BLaER1 treated with 17β-estradiol and CSF1 and Interleukin-3, amounts not matched to agents 10 nM and 100 nM (cell line): ENCODE results near the gene SLC30A1.

Experiments used
- H3K27ac ChIP-seq, 11 experiments: shearing (Covaris generic); formaldehyde crosslinking; 2 replicates each; pipeline ENCODE4 v1.8.1; 2022
- H3K27me3 ChIP-seq, 11 experiments: shearing (Covaris generic); formaldehyde crosslinking; 2 replicates each; pipeline ENCODE4 v1.8.1; 2022
- H3K36me3 ChIP-seq, 11 experiments: shearing (Covaris generic); formaldehyde crosslinking; 2 replicates each; pipeline ENCODE4 v1.8.1; 2022
- H3K4me1 ChIP-seq, 10 experiments: shearing (Covaris generic); formaldehyde crosslinking; 2 replicates each; pipeline ENCODE4 v1.8.1; 2022
- H3K4me2 ChIP-seq, 11 experiments: shearing (Covaris generic); formaldehyde crosslinking; 2 replicates each; pipeline ENCODE4 v1.8.1; 2022
- H3K4me3 ChIP-seq, 10 experiments: shearing (Covaris generic); formaldehyde crosslinking; 2 replicates each; pipeline ENCODE4 v1.8.1; 2022
- H3K9ac ChIP-seq, 11 experiments: shearing (Covaris generic); formaldehyde crosslinking; 2 replicates each; pipeline ENCODE4 v1.8.1; 2022
- H3K9me3 ChIP-seq, 11 experiments: shearing (Covaris generic); formaldehyde crosslinking; replicated peaks in 1 of 11; 2 replicates each; pipeline ENCODE4 v1.8.1; 2022
- H4K20me1 ChIP-seq, 11 experiments: shearing (Covaris generic); formaldehyde crosslinking; 2 replicates each; pipeline ENCODE4 v1.8.1; 2022
- Cebpa-rat ChIP-seq, 11 experiments: shearing (Covaris generic); IDR thresholded peaks; 2 replicates each; pipeline ENCODE4 v1.8.1; 2022

Gene SLC30A1

GRCh38 chr1:211599250-211599649 lies 20.3 kb upstream of the SLC30A1 start:
- Histone ChIP-seq H3K9me3 (no peaks in the 10 kb centered on the region), H3K4me1 (peaks cover 0 to 98% (median 54%) of the 10 kb centered on the region in 10 experiments; a peak in 18 of 20 replicates), H3K4me3 (no peak overlapping the region), H3K36me3 (0 out of 22 replicates have a peak, but pooled peaks cover 0 to 6% (median 0%) of the 10 kb centered on the region in 11 experiments), H3K4me2 (peak overlapping the region in 5 of 11 experiments; percentile 41 to 88 (median 83); a peak in 9 of 22 replicates), H3K9ac (no peak overlapping the region), H3K27ac (peak overlapping the region in 3 of 11 experiments; percentile 1 to 44 (median 27); a peak in 3 of 22 replicates), H4K20me1 (no peaks in the 10 kb centered on the region), H3K27me3 (no peaks in the 10 kb centered on the region)
- no peak for TF ChIP-seq Cebpa-rat (IDR thresholded peaks at IDR 0.05)

- H3K4me3 ChIP-seq, result no peak overlapping the region
- H3K27me3 ChIP-seq, result no peaks in the 10 kb centered on the region
- H3K27ac ChIP-seq, result peak overlapping the region in 4 of 11 experiments; percentile 63 to 82 (median 74); a peak in 4 of 22 replicates
- H3K4me1 ChIP-seq, result peaks cover 0 to 98% (median 58%) of the 10 kb centered on the region in 10 experiments; a peak in 18 of 20 replicates
- H3K9ac ChIP-seq, result no peak overlapping the region
- no peaks in the 10 kb centered on the region for H4K20me1 ChIP-seq
- H3K36me3 ChIP-seq, result 0 out of 22 replicates have a peak, but pooled peaks cover 0 to 6% (median 0%) of the 10 kb centered on the region in 11 experiments
- TF ChIP-seq Cebpa-rat (IDR thresholded peaks at IDR 0.05), result no peak
- no peaks in the 10 kb centered on the region for H3K9me3 ChIP-seq
- H3K4me2 ChIP-seq, result peak overlapping the region in 5 of 11 experiments; percentile 77 to 88 (median 83); a peak in 10 of 22 replicates
Measured at GRCh38 chr1:211598514-211598913, 19.6 kb upstream of the SLC30A1 start.

GRCh38 chr1:211596418-211597181 lies 17.6 kb upstream of the SLC30A1 start:
- H3K4me3 ChIP-seq, result no peak overlapping the region

GRCh38 chr1:211595419-211595818 lies 16.5 kb upstream of the SLC30A1 start:
- H3K27me3 ChIP-seq, result no peaks in the 10 kb centered on the region
- H4K20me1 ChIP-seq, result no peaks in the 10 kb centered on the region
- H3K4me2 ChIP-seq, result peak overlapping the region in 5 of 11 experiments; percentile 77 to 88 (median 83); a peak in 10 of 22 replicates
- peak overlapping the region in 5 of 11 experiments; percentile 36 to 82 (median 73); a peak in 8 of 22 replicates for H3K27ac ChIP-seq
- no peaks in the 10 kb centered on the region for H3K9me3 ChIP-seq
- H3K9ac ChIP-seq, result 0 out of 22 replicates have a peak overlapping the region, but pooled peaks of 1 of the 11 experiments have one; percentile 6
- no peak for TF ChIP-seq Cebpa-rat (IDR thresholded peaks at IDR 0.05)
- no peaks in the 10 kb centered on the region for H3K36me3 ChIP-seq
- H3K4me3 ChIP-seq, result no peak overlapping the region
- peaks cover 8 to 98% (median 69%) of the 10 kb centered on the region in 10 experiments for H3K4me1 ChIP-seq

More at GRCh38 chr1:211596418-211597181, 17.6 kb upstream of the SLC30A1 start:
- H3K27me3 ChIP-seq, result no peaks in the 10 kb centered on the region
- no peak for TF ChIP-seq Cebpa-rat (IDR thresholded peaks at IDR 0.05)
- peak overlapping the region in 7 of 11 experiments; percentile 13 to 82 (median 70); a peak in 12 of 22 replicates for H3K27ac ChIP-seq
- H4K20me1 ChIP-seq, result no peaks in the 10 kb centered on the region
- H3K9me3 ChIP-seq, result no peaks in the 10 kb centered on the region
- H3K9ac ChIP-seq, result peak overlapping the region in 4 of 11 experiments; percentile 47 to 58 (median 54); a peak in 5 of 22 replicates
- 0 out of 22 replicates have a peak, but pooled peaks cover 0 to 6% (median 0%) of the 10 kb centered on the region in 11 experiments for H3K36me3 ChIP-seq
- peak overlapping the region in 8 of 11 experiments; percentile 45 to 88 (median 80); a peak in 15 of 22 replicates for H3K4me2 ChIP-seq
- H3K4me1 ChIP-seq, result peaks cover 0 to 98% (median 57%) of the 10 kb centered on the region in 10 experiments; a peak in 18 of 20 replicates

- Histone ChIP-seq H3K4me3 (0 out of 20 replicates have a peak overlapping the region, but pooled peaks of 1 of the 10 experiments have one; percentile 0), H3K9ac (peak overlapping the region in 5 of 11 experiments; percentile 15 to 54 (median 25); a peak in 5 of 22 replicates), H3K4me1 (peaks cover 20 to 98% (median 82%) of the 10 kb centered on the region in 10 experiments), H3K9me3 (no peaks in the 10 kb centered on the region), H3K27ac (peak overlapping the region in 9 of 11 experiments; percentile 87 to 99 (median 94); a peak in 19 of 22 replicates), H3K27me3 (no peaks in the 10 kb centered on the region), H3K36me3 (no peaks in the 10 kb centered on the region), H4K20me1 (no peaks in the 10 kb centered on the region), H3K4me2 (peak overlapping the region in 10 of 11 experiments; percentile 20 to 85 (median 82); a peak in 19 of 22 replicates)
- no peak for TF ChIP-seq Cebpa-rat (IDR thresholded peaks at IDR 0.05)
Measured at GRCh38 chr1:211591980-211592493, 13.1 kb upstream of the SLC30A1 start.

GRCh38 chr1:211589782-211590721 lies 11.1 kb upstream of the SLC30A1 start:
- Histone ChIP-seq H3K27me3 (no peaks in the 10 kb centered on the region), H4K20me1 (no peaks in the 10 kb centered on the region), H3K4me1 (peaks cover 20 to 96% (median 78%) of the 10 kb centered on the region in 10 experiments), H3K27ac (peak overlapping the region; percentile 77 to 99 (median 94)), H3K36me3 (no peaks in the 10 kb centered on the region), H3K4me3 (peak overlapping the region in 7 of 10 experiments; percentile 3 to 40 (median 36); a peak in 8 of 20 replicates), H3K9me3 (no peaks in the 10 kb centered on the region), H3K9ac (peak overlapping the region; percentile 41 to 82 (median 76); a peak in 21 of 22 replicates), H3K4me2 (peak overlapping the region; percentile 55 to 85 (median 82))
- peak; percentile 98 to 100 (median 99) for TF ChIP-seq Cebpa-rat (IDR thresholded peaks at IDR 0.05)

- Histone ChIP-seq H3K4me1 (peaks cover 20 to 97% (median 76%) of the 10 kb centered on the region in 10 experiments), H3K4me3 (no peak overlapping the region), H3K36me3 (no peaks in the 10 kb centered on the region), H3K27me3 (no peaks in the 10 kb centered on the region), H3K9me3 (no peaks in the 10 kb centered on the region), H4K20me1 (no peaks in the 10 kb centered on the region), H3K9ac (peak overlapping the region in 7 of 11 experiments; percentile 72 to 82 (median 77); a peak in 11 of 22 replicates), H3K4me2 (peak overlapping the region in 10 of 11 experiments; percentile 55 to 85 (median 82); a peak in 17 of 22 replicates), H3K27ac (peak overlapping the region; percentile 77 to 99 (median 94); a peak in 21 of 22 replicates)
- no peak for TF ChIP-seq Cebpa-rat (IDR thresholded peaks at IDR 0.05)
Measured at GRCh38 chr1:211588711-211589110, 9.8 kb upstream of the SLC30A1 start.

GRCh38 chr1:211587123-211587522 lies 8.2 kb upstream of the SLC30A1 start:
- Histone ChIP-seq H3K27ac (peak overlapping the region in 8 of 11 experiments; percentile 23 to 99 (median 94); a peak in 15 of 22 replicates), H4K20me1 (no peaks in the 10 kb centered on the region), H3K4me2 (peak overlapping the region in 8 of 11 experiments; percentile 43 to 85 (median 82); a peak in 16 of 22 replicates), H3K9ac (peak overlapping the region in 3 of 11 experiments; percentile 4 to 62 (median 54); a peak in 6 of 22 replicates), H3K27me3 (no peaks in the 10 kb centered on the region), H3K4me1 (peaks cover 25 to 97% (median 80%) of the 10 kb centered on the region in 10 experiments), H3K4me3 (no peak overlapping the region), H3K36me3 (no peaks in the 10 kb centered on the region), H3K9me3 (no peaks in the 10 kb centered on the region)
- TF ChIP-seq Cebpa-rat (IDR thresholded peaks at IDR 0.05), result 0 out of 22 replicates have a peak, but pooled peaks of 1 of the 11 experiments have one; percentile 12
